ENCODE measurements around the gene ITPRID1. TPM values are rescaled to one million over a fixed set of nuclear protein-coding genes. Genes with fewer than 3 reads are reported as not detected.

Gene ITPRID1
- total and polyA plus RNA-seq, 9 of the 15 experiments (the other 6 are each of a cell fraction or from before 2014, with no cell fraction given), result not detected

DNA sequence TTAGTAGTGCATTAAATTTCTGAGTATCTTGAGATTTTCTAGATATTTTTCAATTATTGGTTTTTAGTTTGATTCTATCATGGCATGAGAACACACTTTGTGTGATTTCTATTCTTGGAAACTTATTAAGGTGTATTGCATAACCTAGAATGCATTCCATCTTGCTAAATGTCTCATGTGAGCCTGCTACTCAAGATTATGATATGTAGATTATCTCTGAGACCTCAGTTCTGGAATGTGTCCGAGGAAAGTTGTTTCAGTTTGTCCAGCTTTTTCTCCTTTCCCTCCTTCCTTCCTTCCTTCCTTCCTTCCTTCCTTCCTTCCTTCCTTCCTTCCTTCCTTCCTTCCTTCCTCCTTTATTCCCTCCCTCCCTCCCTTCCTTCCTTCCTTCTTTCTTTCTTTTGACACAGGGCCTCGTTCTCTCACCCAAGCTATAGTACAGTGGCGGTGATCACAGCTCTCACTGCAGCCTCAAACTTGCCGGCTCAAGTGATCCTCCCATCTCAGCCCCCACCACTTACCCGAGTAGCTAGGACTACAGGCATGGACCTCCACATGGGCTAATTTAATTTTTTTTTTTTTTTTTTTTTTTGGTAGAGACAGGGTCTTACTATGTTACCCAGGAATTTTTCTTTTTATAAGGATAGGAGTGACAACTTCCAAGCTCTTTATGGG is 7.6 kb downstream of the ITPRID1 start:
- Histone ChIP-seq H3K9me3 (replicated peaks; ENCODE audit: control insufficient read depth, insufficient read depth, low read depth, low read length) (no peaks in the 10 kb centered on the region), H3K27ac (ENCODE audit: extremely low read depth, low read depth, low read length) (no peak overlapping the region), H3K9me1 (ENCODE audit: control insufficient read depth, insufficient read depth, low read length) (no peaks in the 10 kb centered on the region), H2AFZ (ENCODE audit: low read depth, low read length) (no peak overlapping the region), H3K4me1 (replicated peaks in 1 of 2; ENCODE audit: control insufficient read depth in 2 of 2, insufficient read depth in 2 of 2, low read length in 2 of 2) (peaks cover 0 to 5% of the 10 kb centered on the region in 2 experiments; a peak in 2 of 5 replicates), H3K36me3 (ENCODE audit: control insufficient read depth, insufficient read depth, low read length) (no peaks in the 10 kb centered on the region), H4K20me1 (replicated peaks; ENCODE audit: control insufficient read depth, insufficient read depth, low read length) (no peaks in the 10 kb centered on the region), H3K9ac (ENCODE audit: insufficient read depth in 1 of 2, low read depth in 2 of 2, low read length in 2 of 2) (no peak overlapping the region), H3K27me3 (ENCODE audit: control insufficient read depth in 2 of 2, insufficient read depth in 2 of 2, low read length in 2 of 2) (no peaks in the 10 kb centered on the region), H3K4me2 (ENCODE audit: insufficient read depth, low read length) (no peak overlapping the region), H3K4me3 (no peak overlapping the region), H3K79me2 (ENCODE audit: control insufficient read depth, insufficient read depth, low read length) (no peaks in the 10 kb centered on the region)
- in situ Hi-C loops (cut with MboI), result no loop called here
- TF ChIP-seq ZNF140 (CRISPR knock-in tag; IDR thresholded peaks at IDR 0.05), result no peak
- TF ChIP-seq, protein P1, sequence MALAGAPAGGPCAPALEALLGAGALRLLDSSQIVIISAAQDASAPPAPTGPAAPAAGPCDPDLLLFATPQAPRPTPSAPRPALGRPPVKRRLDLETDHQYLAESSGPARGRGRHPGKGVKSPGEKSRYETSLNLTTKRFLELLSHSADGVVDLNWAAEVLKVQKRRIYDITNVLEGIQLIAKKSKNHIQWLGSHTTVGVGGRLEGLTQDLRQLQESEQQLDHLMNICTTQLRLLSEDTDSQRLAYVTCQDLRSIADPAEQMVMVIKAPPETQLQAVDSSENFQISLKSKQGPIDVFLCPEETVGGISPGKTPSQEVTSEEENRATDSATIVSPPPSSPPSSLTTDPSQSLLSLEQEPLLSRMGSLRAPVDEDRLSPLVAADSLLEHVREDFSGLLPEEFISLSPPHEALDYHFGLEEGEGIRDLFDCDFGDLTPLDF (CRISPR knock-in tag; IDR thresholded peaks at IDR 0.05), result no peak
- TF ChIP-seq NELFE (IDR thresholded peaks at IDR 0.05; ENCODE audit: insufficient read depth, insufficient read length), result no peak
- TF ChIP-seq ZNF668 (CRISPR knock-in tag; IDR thresholded peaks at IDR 0.05), result no peak
- no peak for TF ChIP-seq RNF2 (IDR thresholded peaks at IDR 0.05)
- TF ChIP-seq, protein P2, sequence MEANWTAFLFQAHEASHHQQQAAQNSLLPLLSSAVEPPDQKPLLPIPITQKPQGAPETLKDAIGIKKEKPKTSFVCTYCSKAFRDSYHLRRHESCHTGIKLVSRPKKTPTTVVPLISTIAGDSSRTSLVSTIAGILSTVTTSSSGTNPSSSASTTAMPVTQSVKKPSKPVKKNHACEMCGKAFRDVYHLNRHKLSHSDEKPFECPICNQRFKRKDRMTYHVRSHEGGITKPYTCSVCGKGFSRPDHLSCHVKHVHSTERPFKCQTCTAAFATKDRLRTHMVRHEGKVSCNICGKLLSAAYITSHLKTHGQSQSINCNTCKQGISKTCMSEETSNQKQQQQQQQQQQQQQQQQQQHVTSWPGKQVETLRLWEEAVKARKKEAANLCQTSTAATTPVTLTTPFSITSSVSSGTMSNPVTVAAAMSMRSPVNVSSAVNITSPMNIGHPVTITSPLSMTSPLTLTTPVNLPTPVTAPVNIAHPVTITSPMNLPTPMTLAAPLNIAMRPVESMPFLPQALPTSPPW (CRISPR knock-in tag; IDR thresholded peaks at IDR 0.05), result no peak
- no peak for TF ChIP-seq NFIX (CRISPR knock-in tag; IDR thresholded peaks at IDR 0.05; ENCODE audit: low read depth)
- no peak for TF ChIP-seq CREM (IDR thresholded peaks at IDR 0.05; ENCODE audit: low read depth)
- TF ChIP-seq MYBL2 (IDR thresholded peaks at IDR 0.05; ENCODE audit: low read depth), result no peak
- no peak for TF ChIP-seq MYBL2 (CRISPR knock-in tag; IDR thresholded peaks at IDR 0.05; ENCODE audit: borderline replicate concordance)
- TF ChIP-seq KAT2B (IDR thresholded peaks at IDR 0.05; ENCODE audit: low read depth, low read length), result no peak
- TF ChIP-seq ARID1B (IDR thresholded peaks at IDR 0.05), result no peak
- no peak for TF ChIP-seq CCNT2 (IDR thresholded peaks at IDR 0.05; ENCODE audit: borderline replicate concordance, extremely low read depth, insufficient read length, low read depth, low read length)
- intact Hi-C loops (cut with micrococcal nuclease), result no loop called here
- POLR2A ChIA-PET, result no interaction called here
- BruUV-seq (replicated peaks), result no TSS peak
- ATAC-seq, result no peak
- no peak for DNase-seq (ENCODE audit: extremely low read depth in 1 of 4, low spot score in 3 of 4)
- CTCF ChIA-PET (ENCODE audit: low intra/inter-chr PET ratio), result no interaction called here
- FAIRE-seq, result no peak
- 2% methylated on average over 5 of the region's 5 CpGs for WGBS (ENCODE audit: insufficient coverage, low coverage, missing lambda C conversion rate)
